Activated T-cell treated with anti-CD3 and anti-CD28 coated beads, Interleukin-2, amount 50 U/mL, for 72 hours (primary cell): Measurements from ENCODE around the gene TKT. TPM values are rescaled to one million over a fixed set of nuclear protein-coding genes. Genes with fewer than 3 reads are reported as not detected.

Experiments used
- ATAC-seq, 2 donors: fragments of 150-1000 bp; cut with Tn5 transposase; replicated peaks in 1 of 2; 2 replicates each; pipeline ENCODE4 v1.10.0; 2021; ENCODE audit warnings: moderate library complexity in 2 of 2, mild to moderate bottlenecking in 1 of 2
- DNase-seq, 2 donors: peaks; one replicate each; pipeline ENCODE4 v3.0.0; 2021 to 2022; ENCODE audit warnings: mixed read lengths in 1 of 2
- H3K27ac Mint-ChIP-seq: one replicate; pipeline ENCODE4 v1.8.0; 2022; ENCODE audit warnings: mild to moderate bottlenecking, moderate library complexity, mixed read lengths
- H3K27me3 Mint-ChIP-seq: one replicate; pipeline ENCODE4 v1.8.0; 2022; ENCODE audit warnings: low read depth, mixed read lengths
- H3K36me3 Mint-ChIP-seq, 2 donors: one replicate each; pipeline ENCODE4 v1.8.0; 2022; ENCODE audit warnings: mixed read lengths in 2 of 2, mild to moderate bottlenecking in 1 of 2; ENCODE audit not compliant: insufficient read depth in 2 of 2
- H3K4me1 Mint-ChIP-seq: one replicate; pipeline ENCODE4 v1.8.0; 2022; ENCODE audit warnings: low read depth, mixed read lengths
- H3K4me3 Mint-ChIP-seq, 2 donors: one replicate each; pipeline ENCODE4 v1.8.0; 2022; ENCODE audit warnings: mild to moderate bottlenecking in 2 of 2, mixed read lengths in 2 of 2, moderate library complexity in 2 of 2
- H3K9me3 Mint-ChIP-seq, 2 donors: one replicate each; pipeline ENCODE4 v1.8.0; 2022; ENCODE audit warnings: mixed read lengths in 2 of 2
- total RNA-seq, 2 donors: library from RNA; stranded (reverse); gene quantifications; one replicate each; pipeline ENCODE4 v1.2.3, GENCODE V29; 2022

The TKT gene
- total RNA-seq, 2 donors from 2014 or later = 252 to 274 TPM

DNA sequence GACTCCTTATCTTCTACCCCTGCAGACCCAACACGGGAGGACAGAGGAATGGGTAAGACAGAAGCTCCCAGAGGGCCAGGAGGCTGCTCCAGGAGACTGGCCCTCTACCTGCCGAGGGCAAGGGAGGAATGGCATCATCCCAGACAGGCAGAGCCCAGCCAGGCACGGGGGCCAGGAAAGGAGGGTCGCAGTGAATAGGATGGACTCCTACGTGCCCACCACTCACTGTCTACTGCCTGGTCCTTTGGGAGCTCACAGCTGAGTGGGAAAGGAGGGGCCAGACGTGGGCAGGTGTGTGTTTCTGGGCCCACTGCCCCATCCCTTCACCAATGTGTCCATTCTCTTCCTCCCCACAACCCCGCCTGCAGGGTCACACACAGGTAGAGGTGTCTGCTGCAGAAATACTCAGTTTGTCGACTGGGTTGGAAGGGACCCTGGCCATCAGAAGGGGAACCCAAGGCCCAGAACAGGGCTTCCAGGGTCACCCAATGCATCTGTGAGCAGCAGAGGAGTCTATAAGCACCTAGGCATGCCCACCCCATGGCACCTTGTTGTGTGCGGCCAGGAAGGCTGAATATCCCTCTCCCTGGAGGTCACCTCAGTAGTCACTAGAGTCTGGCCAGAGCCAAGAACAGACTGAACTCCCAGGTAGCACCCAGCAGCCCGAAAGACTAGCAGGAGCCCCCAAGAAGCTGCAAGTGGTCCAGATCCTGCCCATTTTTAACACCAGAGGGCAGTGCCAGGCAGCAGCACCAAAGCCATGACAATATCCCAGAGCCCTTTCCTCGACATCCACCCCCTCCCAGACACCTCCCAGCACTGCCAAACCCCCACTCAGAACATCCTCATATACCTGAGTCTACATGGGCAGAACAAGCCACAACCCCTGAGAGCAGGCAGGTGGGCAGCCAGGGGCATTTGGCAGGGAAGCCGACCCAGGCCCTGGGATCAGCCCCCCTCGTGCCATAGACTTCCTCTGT is 24.0 kb downstream of the TKT start:
- H3K27me3 Mint-ChIP-seq = no peaks in the 10 kb centered on the region
- H3K36me3 Mint-ChIP-seq = peaks cover 7 to 13% of the 10 kb centered on the region in 2 donors
- H3K27ac Mint-ChIP-seq = no peak overlapping the region
- no peaks in the 10 kb centered on the region for H3K9me3 Mint-ChIP-seq
- no peak overlapping the region for H3K4me3 Mint-ChIP-seq
- no peaks in the 10 kb centered on the region for H3K4me1 Mint-ChIP-seq
- DNase-seq (no peak), ATAC-seq (no peak)

GRCh38 chr3:53230789-53231188 is 25.0 kb downstream of the TKT start:
- no peak overlapping the region for H3K4me3 Mint-ChIP-seq
- peaks cover 7 to 14% of the 10 kb centered on the region in 2 donors for H3K36me3 Mint-ChIP-seq
- DNase-seq (no peak), ATAC-seq (no peak)
- H3K9me3 Mint-ChIP-seq = no peaks in the 10 kb centered on the region
- no peaks in the 10 kb centered on the region for H3K4me1 Mint-ChIP-seq
- H3K27me3 Mint-ChIP-seq = no peaks in the 10 kb centered on the region
- no peak overlapping the region for H3K27ac Mint-ChIP-seq

DNA sequence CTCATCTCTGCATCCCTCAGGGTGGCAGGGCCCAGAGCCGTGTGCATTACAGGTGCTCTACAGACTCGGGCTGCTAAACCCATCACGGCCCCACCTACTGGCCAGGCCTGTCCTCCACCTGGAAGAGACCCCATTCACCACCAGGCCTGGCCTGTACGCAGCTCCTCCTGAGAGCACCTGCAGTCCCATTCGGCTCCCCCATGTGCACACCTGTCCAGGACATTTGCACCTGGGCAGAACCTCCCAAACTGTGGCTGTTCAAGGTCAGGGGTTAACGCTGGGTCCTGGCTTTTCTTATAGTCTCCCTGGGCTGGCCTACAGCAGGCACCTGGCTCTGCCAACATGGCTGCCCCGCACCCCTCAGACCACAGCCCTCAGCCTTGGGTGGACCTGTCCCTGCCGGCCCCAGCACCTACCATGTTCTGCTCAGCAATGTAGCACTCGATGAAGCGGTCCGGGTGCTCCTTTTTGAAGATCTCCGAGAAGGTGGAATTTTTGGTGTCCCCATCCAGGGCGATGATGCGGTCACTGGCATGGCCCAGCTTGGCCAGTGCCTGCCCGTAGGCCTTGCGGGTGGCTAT is 25.7 kb downstream of the TKT start:
- no peak overlapping the region for H3K4me3 Mint-ChIP-seq
- H3K9me3 Mint-ChIP-seq = no peaks in the 10 kb centered on the region
- no peaks in the 10 kb centered on the region for H3K4me1 Mint-ChIP-seq
- no peaks in the 10 kb centered on the region for H3K27me3 Mint-ChIP-seq
- DNase-seq (no peak), ATAC-seq (no peak)
- peaks cover 6 to 13% of the 10 kb centered on the region in 2 donors for H3K36me3 Mint-ChIP-seq
- no peak overlapping the region for H3K27ac Mint-ChIP-seq

- no peak overlapping the region for H3K4me3 Mint-ChIP-seq
- H3K9me3 Mint-ChIP-seq = no peaks in the 10 kb centered on the region
Observed at GRCh38 chr3:53229606-53230005, 26.2 kb downstream of the TKT start.

DNA sequence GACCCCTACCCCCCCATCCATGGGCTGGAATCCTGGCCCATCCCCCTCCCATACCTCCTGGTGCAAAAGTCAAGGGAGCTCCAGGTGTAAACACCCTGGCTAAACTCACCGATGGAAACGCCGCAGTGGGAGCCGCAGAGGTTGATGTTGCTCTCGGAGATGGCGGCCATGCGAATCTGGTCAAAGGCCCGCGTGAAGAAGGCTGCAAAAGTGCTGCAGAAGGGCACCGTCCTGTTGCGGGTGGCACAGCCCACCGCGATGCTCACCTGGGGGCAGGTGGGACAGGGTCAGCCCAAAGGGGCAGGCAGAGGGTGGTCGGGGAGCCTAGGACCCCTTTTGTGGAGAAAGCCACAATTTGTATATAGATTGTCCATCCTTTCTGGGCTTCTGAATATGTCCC is 26.7 kb downstream of the TKT start:
- H3K36me3 Mint-ChIP-seq = peaks cover 4 to 11% of the 10 kb centered on the region in 2 donors
- H3K27me3 Mint-ChIP-seq = no peaks in the 10 kb centered on the region
- no peak overlapping the region for H3K27ac Mint-ChIP-seq
- no peaks in the 10 kb centered on the region for H3K4me1 Mint-ChIP-seq
- no peak overlapping the region for H3K4me3 Mint-ChIP-seq
- no peaks in the 10 kb centered on the region for H3K9me3 Mint-ChIP-seq
- ATAC-seq (no peak), DNase-seq (no peak)

More at GRCh38 chr3:53229606-53230005, 26.2 kb downstream of the TKT start:
- H3K36me3 Mint-ChIP-seq = peaks cover 4 to 13% of the 10 kb centered on the region in 2 donors
- DNase-seq (no peak), ATAC-seq (no peak)
- H3K4me1 Mint-ChIP-seq = no peaks in the 10 kb centered on the region
- no peak overlapping the region for H3K27ac Mint-ChIP-seq
- no peaks in the 10 kb centered on the region for H3K27me3 Mint-ChIP-seq

GRCh38 chr3:53227993-53228885 is 27.6 kb downstream of the TKT start:
- no peak for ATAC-seq
- Mint-ChIP-seq H3K36me3 (peaks cover 2 to 9% of the 10 kb centered on the region in 2 donors), H3K4me1 (no peaks in the 10 kb centered on the region), H3K9me3 (no peaks in the 10 kb centered on the region), H3K4me3 (no peak overlapping the region), H3K27ac (no peak overlapping the region), H3K27me3 (no peaks in the 10 kb centered on the region)
- DNase-seq = no peak

DNA sequence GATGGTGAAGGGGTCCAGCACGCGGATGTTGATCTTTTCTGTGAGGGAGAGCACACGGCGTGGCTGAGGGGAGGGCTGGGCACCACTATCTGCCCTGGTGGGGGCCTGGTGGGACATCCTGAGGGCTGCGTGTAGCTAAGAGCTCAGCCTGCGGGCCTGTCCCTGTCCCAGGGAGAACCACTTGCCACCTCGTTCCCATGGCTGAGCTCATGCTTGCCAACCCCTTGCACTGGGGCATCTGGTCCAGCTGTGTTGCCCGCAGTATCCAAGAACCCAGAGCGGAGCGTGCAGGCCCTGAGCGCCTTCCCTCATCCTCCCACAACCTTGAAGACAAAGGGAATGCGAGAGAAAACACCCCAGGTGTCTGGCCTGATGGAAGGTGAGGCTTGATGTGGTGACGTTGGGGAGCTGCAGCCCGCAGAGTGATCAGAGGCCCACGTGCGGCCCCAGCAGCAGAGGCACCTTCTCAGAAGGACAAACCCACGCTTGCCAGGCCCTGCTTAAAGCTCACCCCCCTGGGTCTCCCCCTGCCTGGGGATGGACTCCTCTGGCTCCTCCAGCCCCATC is 28.9 kb downstream of the TKT start:
- Mint-ChIP-seq H3K4me3 (no peak overlapping the region), H3K9me3 (no peaks in the 10 kb centered on the region), H3K36me3 (peaks cover 2 to 7% of the 10 kb centered on the region in 2 donors), H3K27ac (no peak overlapping the region), H3K27me3 (no peaks in the 10 kb centered on the region), H3K4me1 (no peaks in the 10 kb centered on the region)
- DNase-seq (no peak), ATAC-seq (no peak)

GRCh38 chr3:53226142-53226840 is 29.5 kb downstream of the TKT start:
- Mint-ChIP-seq H3K27me3 (no peaks in the 10 kb centered on the region), H3K4me3 (no peak overlapping the region), H3K36me3 (peaks cover 2 to 7% of the 10 kb centered on the region in 2 donors), H3K27ac (no peak overlapping the region), H3K9me3 (no peaks in the 10 kb centered on the region), H3K4me1 (no peaks in the 10 kb centered on the region)
- no peak for ATAC-seq
- DNase-seq = no peak

GRCh38 chr3:53225651-53226050 is 30.2 kb downstream of the TKT start:
- DNase-seq = no peak
- Mint-ChIP-seq H3K4me3 (no peak overlapping the region), H3K36me3 (peaks cover 2 to 7% of the 10 kb centered on the region in 2 donors), H3K9me3 (no peaks in the 10 kb centered on the region), H3K27me3 (no peaks in the 10 kb centered on the region), H3K27ac (no peak overlapping the region), H3K4me1 (no peaks in the 10 kb centered on the region)
- ATAC-seq = no peak

- Mint-ChIP-seq H3K27me3 (no peaks in the 10 kb centered on the region), H3K36me3 (peaks cover 2 to 7% of the 10 kb centered on the region in 2 donors), H3K27ac (no peak overlapping the region), H3K4me3 (no peak overlapping the region), H3K9me3 (no peaks in the 10 kb centered on the region), H3K4me1 (peaks cover under 1% of the 10 kb centered on the region)
- DNase-seq (no peak), ATAC-seq (no peak)
Observed at GRCh38 chr3:53225181-53225580, 30.6 kb downstream of the TKT start.

- Mint-ChIP-seq H3K9me3 (no peaks in the 10 kb centered on the region), H3K4me3 (no peak overlapping the region), H3K27me3 (no peaks in the 10 kb centered on the region), H3K27ac (no peak overlapping the region), H3K4me1 (peaks cover 7% of the 10 kb centered on the region), H3K36me3 (peaks cover 2 to 7% of the 10 kb centered on the region in 2 donors)
- DNase-seq = no peak
- ATAC-seq = no peak
Observed at GRCh38 chr3:53224536-53224935, 31.3 kb downstream of the TKT start.

GRCh38 chr3:53224026-53224425 is 31.8 kb downstream of the TKT start:
- ATAC-seq (no peak), DNase-seq (no peak)
- H3K4me3 Mint-ChIP-seq = no peak overlapping the region
- H3K36me3 Mint-ChIP-seq = peaks cover 2 to 7% of the 10 kb centered on the region in 2 donors
- no peak overlapping the region for H3K27ac Mint-ChIP-seq
- H3K9me3 Mint-ChIP-seq = no peaks in the 10 kb centered on the region
- H3K27me3 Mint-ChIP-seq = no peaks in the 10 kb centered on the region
- H3K4me1 Mint-ChIP-seq = peaks cover 7% of the 10 kb centered on the region
